Measurements from ENCODE around the gene KCNJ1.

DNA sequence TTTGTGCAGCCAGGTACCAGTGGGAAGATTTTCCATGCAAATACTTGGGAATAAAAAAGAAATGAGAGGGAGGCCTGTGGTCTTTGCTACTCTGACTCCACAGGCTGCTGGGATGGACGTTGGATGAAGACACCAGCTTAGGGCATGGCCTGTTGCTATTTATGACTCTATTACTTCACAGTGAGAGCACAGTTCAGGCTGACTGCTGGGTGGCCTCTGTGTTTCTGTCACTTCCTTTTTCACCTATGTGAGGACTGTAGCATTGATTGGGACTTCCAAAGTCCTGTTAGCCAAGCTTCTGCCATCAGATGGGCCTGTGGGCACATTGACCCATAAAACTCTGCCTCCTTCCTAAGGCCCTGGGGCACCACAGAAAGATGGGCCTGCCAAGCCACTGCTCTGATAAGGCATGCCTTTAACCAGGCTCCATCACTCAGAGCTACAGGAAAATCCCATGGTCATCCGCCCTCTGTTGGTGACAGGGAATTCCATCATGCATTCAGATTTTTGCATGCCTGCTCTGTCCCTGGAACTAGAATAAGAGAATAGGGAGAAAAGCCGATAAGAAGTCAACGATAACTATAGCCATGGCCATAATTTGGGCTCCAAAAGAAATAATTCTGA, 64.6 kb downstream of the KCNJ1 start:
- TF ChIP-seq, protein P1, sequence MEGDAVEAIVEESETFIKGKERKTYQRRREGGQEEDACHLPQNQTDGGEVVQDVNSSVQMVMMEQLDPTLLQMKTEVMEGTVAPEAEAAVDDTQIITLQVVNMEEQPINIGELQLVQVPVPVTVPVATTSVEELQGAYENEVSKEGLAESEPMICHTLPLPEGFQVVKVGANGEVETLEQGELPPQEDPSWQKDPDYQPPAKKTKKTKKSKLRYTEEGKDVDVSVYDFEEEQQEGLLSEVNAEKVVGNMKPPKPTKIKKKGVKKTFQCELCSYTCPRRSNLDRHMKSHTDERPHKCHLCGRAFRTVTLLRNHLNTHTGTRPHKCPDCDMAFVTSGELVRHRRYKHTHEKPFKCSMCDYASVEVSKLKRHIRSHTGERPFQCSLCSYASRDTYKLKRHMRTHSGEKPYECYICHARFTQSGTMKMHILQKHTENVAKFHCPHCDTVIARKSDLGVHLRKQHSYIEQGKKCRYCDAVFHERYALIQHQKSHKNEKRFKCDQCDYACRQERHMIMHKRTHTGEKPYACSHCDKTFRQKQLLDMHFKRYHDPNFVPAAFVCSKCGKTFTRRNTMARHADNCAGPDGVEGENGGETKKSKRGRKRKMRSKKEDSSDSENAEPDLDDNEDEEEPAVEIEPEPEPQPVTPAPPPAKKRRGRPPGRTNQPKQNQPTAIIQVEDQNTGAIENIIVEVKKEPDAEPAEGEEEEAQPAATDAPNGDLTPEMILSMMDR (IDR thresholded peaks at IDR 0.05) = peak in 1 of 6 experiments; percentile 34
- TF ChIP-seq POLR2A (IDR thresholded peaks at IDR 0.05) = no peak
